ENCODE results near the gene FOXP1.

FOXP1 gene

DNA sequence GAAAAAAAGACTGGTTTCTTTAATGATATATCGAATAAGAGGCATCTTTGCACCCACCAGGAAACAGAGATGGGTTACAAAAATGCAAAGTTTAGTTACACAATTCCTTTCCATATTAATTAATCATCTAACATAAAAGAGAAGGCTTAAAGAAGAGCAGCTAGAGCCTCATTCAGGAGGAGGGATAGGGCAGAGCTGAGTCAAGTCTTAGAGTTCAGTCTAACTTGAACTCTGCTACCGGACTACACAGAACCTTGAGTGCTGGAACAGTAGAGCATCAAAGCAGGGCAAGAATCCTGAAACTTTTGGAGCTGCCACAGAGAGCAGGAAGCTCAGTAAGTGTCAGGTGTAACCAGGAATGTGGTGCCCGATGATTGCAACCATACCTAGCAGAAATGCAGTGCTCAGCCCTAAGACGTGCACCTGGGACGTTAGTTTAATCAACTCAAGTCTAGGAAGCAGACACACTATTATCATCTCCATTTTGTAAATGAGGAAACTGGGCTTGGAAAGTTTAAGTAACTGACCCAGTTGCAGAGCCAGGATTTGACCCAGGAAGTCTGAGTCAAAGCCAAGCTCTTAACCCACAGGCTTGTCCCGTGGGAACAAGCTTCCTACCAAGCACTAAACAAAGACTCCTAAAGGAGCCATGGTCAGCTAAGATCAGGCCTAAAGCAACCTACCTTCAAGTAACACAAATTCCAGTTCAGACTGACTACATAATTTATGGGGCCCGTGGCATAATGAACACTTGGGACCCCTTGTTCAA is 187.4 kb downstream of the FOXP1 start:
- DNase-seq, result peak; percentile 39

GRCh38 chr3:71395470-71395869 is 188.1 kb downstream of the FOXP1 start:
- DNase-seq, result no peak

DNA sequence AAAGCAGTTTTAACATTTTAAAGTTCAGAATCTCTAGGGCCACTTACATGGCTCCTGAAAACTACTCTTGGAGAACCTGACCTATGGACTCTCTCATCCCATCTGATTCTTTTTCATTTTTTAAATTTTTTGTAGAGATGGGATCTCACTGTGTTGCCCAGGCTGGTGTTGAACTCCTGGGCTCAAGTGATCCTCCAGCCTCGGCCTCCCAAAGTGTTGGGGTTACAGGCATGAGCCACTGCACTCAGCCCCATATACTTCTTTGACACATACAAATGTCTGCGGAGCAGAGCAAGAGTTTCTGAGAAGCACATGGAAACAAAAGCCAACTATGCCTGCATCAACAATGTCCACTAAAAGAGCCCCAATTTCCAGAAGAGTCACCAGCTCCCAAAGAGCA is 189.8 kb downstream of the FOXP1 start:
- DNase-seq, result no peak

GRCh38 chr3:71393093-71393492 is 190.4 kb downstream of the FOXP1 start:
- peak; percentile 32 for DNase-seq

GRCh38 chr3:71392251-71392650 is 191.3 kb downstream of the FOXP1 start:
- DNase-seq, result no peak

- no peak for DNase-seq
Observed at GRCh38 chr3:71391361-71391760, 192.2 kb downstream of the FOXP1 start.

DNA sequence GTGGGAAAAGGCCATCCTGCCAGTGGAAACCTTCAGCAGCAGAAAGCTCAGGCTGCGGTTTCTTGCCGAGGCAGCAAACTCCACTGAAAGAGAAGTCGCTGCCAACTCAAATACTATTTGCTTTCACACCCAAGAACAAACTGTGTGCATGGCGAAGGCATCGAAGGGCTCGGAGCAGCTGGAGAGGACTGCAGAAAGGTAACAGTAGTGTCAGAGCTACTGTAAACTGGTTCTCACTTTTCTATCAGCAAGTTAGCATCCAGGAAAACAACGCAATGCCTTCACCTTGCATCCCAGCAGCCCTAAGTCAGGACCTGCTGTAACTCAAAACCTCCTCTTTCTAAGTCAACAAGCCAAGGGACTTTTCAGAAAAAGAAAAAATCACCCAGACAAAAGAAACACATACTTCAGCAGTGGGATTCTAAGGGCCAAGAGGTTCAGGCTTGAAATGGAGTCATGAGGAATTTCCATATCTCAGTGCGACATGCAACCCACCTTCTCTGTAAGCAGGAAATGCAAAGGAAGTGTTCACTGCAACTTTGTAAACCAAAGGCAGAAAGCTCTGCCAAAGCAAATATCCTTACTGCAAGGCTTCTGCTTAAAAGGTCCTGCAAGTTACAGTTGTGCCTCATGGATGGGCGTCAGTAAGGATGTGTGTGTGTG is 193.5 kb downstream of the FOXP1 start:
- DNase-seq, result peak; percentile 43

GRCh38 chr3:71389191-71389590 is 194.3 kb downstream of the FOXP1 start:
- DNase-seq, result no peak

DNA sequence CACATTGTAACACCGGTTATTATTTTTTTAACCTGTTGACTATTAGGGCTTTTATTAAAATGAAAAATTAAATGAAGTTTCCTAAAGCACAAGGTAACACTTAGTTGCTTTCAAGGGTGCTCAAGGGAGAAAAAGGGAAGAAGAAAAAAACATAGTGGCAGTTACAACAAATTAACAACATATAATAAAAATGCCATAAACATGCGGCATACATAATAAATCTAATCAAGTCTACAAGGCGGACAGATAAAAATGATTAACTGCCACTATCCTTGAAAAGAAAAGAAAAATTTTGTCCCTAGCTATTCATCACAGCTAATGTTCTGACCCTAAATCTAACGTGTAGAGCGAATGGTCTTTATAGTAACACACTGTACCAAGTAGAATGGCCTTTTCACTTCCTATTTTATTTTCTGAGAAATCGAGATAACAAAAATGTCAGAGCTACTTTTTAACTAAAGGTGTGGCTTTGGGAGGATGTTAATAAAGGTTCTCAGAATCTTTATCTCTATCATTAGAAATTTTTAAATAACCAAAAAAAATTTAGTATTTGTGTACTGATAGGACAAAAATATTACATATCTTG is 194.9 kb downstream of the FOXP1 start:
- no peak for DNase-seq

GRCh38 chr3:71387586-71387985 is 195.9 kb downstream of the FOXP1 start:
- no peak for DNase-seq

DNA sequence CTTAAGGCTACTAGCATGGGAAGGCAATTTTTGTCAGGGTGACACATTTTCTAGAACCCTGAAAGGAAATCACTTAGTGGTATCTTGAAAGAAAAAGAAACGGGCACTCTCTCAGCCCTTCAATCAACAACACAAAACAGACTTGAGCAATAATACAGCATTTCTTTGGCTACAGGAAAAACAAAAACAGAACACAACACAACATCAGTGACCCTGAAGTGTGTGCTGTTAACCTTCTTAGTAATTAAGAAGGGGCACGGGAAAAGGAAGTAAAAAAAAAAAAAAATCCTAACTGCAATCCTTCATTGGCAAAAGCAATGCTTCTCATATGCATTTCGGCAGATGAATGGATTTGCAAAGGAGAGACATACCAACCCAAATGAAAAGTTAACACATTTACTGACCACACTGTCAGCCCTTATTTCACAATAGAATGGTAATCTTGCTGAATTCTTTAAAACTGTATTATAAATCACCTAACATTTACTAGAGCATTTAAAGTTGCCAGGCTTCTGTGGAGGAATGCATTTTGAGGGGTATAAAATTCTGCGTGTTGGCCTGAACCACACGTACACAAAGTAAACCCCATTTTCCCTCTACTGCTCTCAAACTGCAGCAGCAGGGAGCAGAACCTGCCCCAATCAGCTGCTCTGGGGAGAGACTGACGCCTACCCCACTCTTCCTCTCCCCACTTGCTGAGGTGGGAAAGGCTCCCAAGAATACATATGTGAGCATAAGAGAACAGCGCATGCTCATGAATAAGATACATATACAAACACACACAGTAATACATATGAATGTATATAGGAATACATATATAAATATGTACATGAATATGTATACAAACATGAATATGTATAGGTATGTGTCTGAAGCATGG is 198.5 kb downstream of the FOXP1 start:
- DNase-seq, result peak; percentile 62

DNA sequence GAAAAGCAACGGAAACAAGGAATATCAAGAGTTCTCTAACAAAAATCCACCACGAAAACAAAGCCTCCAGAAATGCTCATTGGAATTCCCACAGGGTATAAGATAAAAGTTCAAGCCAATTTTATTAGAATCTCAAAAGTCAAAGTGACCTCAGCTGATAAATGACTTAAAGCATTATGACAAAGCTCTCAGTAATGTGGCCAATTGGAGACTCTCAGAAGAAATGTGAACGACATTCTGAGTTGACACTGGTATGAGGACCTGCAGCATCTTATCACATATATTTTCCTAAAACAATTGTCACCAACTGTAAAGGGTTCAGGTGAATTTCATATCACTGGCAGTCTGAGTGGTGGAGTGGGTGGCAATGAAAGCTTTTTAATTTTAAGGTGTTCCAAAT is 199.1 kb downstream of the FOXP1 start:
- peak; percentile 28 for DNase-seq

DNA sequence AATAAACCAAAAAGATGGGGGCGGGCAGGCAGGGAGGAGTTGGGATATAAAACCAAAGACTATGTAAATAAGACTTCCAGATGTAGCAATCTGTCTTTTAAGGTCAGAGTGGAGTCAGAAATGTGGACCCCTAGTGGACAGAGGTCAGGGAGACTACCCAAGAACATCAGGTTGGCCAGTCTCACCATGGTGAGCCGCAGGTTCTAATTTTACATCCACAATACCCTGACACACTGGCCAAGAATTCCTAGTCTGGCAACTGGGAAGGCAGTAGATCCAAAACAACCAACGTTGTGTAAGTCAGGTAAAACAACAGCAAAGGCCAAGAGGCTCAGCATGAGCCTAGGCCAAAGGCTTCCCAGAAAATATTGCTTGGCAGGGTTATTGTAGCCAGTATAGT is 203.4 kb downstream of the FOXP1 start:
- DNase-seq, result no peak

DNA sequence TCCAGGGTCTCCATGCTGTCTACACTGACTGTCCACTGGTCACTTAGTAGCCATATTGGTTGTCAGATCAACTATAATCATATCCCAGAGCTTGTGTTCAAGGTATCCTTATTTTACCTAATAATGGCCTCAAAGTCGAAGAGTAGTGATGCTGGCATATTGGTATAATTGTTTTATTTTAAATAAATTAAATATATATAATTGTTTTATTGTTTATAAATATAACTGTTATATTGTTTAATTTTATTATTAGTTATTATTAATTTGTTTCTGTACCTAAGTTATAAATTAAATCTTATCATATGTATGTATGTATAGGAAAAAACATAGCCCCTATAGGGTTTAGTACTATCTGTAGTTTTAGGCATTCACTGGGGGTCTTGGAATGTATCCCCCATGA is 205.0 kb downstream of the FOXP1 start:
- DNase-seq, result no peak

DNA sequence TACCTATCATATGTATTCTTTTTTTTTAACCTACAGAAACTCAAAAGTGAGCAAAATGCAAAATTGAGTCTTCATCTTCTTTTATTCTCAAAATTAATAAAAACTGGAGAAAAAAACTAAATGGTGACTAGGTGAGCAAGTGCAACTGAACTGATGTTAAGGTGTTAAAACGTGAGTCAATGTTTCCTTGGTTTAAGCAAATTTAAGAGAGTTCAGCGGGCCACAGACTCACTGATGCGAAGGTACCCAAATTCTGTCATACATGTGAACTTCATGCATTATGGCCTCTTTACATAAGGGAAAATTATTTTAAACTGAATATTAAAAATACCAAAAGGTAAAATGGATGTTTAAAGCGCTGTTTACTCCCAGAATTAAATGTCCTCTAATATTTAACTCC is 206.6 kb downstream of the FOXP1 start:
- DNase-seq, result no peak

DNA sequence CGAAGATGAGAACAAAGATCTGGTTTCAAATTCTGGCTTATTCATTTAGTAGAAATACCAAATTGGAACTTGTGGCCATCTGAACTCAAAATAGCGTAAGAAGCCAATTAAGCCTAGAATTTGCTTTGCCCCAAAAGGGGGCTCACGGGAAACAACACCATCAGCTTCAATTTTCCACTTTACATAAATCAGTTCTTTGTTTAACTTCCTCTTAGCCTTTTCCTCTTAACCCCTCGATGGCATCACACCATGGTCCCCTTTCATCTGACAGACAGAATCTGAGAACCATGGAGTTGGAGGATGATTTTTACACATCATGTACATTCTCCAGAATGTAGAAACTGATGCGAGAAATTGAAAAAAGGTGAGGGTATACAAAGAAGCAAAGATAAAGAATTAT is 207.0 kb downstream of the FOXP1 start:
- DNase-seq, result no peak

DNA sequence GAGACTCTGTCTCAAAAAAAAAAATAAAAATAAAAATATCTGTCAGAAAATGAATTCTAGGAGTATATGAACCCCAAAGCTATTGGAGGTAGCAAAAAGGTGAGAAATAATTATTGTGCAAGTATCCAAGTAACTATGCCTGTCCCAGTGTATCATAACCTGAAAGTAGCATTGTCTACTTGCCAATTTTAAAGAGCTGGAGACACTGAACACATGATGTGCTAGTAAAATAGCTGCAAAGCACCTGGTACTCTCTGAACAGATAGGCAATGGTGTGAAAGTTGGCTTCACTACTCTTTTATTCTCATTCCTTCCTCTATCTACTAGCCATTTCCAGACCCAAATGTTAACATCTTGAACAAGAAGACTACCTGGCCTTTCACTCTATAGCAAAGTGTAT is 208.9 kb downstream of the FOXP1 start:
- DNase-seq, result no peak

DNA sequence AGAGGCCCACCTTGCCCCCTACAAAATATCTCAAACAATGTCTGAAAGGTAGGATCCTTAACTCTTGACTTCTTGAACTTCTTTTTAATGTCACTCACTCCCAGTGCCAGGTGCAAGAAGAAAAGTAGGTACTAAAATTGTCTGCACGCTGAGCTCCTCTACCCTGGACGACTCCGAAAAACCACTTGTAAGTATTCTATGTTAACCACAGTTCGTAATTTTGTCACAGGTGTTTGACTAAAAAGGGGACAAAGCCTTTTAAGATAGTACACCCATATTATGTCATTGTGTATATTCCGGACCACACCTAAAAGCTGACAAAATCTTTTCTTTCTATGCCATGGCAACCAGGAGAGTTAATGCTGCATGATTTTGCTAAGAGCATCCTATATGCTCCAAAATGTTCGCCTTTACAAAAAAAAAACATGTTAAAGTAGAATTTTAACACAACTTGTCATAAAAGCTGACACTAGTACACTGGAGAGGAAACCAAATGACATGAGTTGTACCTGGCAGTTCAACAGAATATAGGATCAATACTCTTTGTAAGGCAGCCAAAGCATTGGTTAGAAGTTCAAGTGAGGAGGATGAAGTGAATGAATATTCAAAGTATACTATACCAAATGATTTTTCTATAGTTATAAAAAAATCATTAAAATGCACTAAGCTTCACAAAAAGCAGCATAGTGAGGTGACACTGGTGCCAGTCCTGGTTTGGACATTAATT is 210.5 kb downstream of the FOXP1 start:
- no peak for DNase-seq

GRCh38 chr3:71372241-71372768 is 211.2 kb downstream of the FOXP1 start:
- DNase-seq, result no peak

GRCh38 chr3:71371282-71371681 is 212.2 kb downstream of the FOXP1 start:
- no peak for DNase-seq

- no peak for DNase-seq
Observed at GRCh38 chr3:71370467-71370866, 213.1 kb downstream of the FOXP1 start.
